Right atrium auricular region (tissue), 2 donors: ENCODE data around the gene JARID2. TPM values are rescaled to one million over a fixed set of nuclear protein-coding genes. Genes with fewer than 3 reads are reported as not detected.
"Not testable (repeated sequence)": the region's sequence is repeated elsewhere in the genome, so short reads cannot be mapped to it uniquely, and the experiment has no call there.

Experiments
- DNase-seq: peaks from one replicate; pipeline ENCODE4 v3.0.0-alpha.2; 2019; ENCODE audit warnings: low spot score
- H3K27ac ChIP-seq, 2 donors: fragments of 200-600 bp; sonication (generic); 1 replicate in 1 of 2; 2 replicates in 1 of 2; pipeline ENCODE4 v1.5.1; 2016 to 2019
- H3K27me3 ChIP-seq, 2 donors: fragments of 200-600 bp; sonication (generic); one replicate each; pipeline versions ENCODE4 v1.5.1 to v1.6.0; 2017 to 2019
- H3K36me3 ChIP-seq: fragments of 200-600 bp; sonication (generic); one replicate; pipeline ENCODE4 v1.5.1; 2016
- H3K4me1 ChIP-seq, 2 donors: fragments of 200-600 bp; sonication (generic); one replicate each; pipeline versions ENCODE4 v1.5.1 to v1.6.0; 2017 to 2019
- H3K4me3 ChIP-seq, 2 donors: fragments of 200-600 bp; sonication (generic); 1 replicate in 1 of 2; 2 replicates in 1 of 2; pipeline ENCODE4 v1.5.1; 2017 to 2019; ENCODE audit warnings: mild to moderate bottlenecking in 1 of 2, moderate library complexity in 1 of 2
- H3K9me3 ChIP-seq, 2 donors: fragments of 200-600 bp; sonication (generic); one replicate each; pipeline ENCODE4 v1.5.1; 2019
- CTCF ChIP-seq, 2 donors: fragments of 200-600 bp; sonication (generic); IDR thresholded peaks; one replicate each; pipeline ENCODE4 v1.5.1; 2019; ENCODE audit warnings: antibody characterized with exemption in 2 of 2
- total RNA-seq, 2 donors: library from RNA; depleted of rRNA; stranded (reverse); fragments of >200 nt; gene quantifications; one replicate each; pipeline ENCODE4 v1.1.0, GENCODE V29; 2016

The JARID2 gene
- total RNA-seq, 2 donors from 2014 or later, result 6.5 to 6.7 TPM

- H3K4me3 ChIP-seq, result no peak overlapping the region
- DNase-seq, result no peak
- no peaks in the 10 kb centered on the region for H3K9me3 ChIP-seq
- no peak for TF ChIP-seq CTCF (IDR thresholded peaks at IDR 0.05)
- H3K27ac ChIP-seq, result no peak overlapping the region
- H3K36me3 ChIP-seq, result no peaks in the 10 kb centered on the region
- peaks cover 0 to 17% of the 10 kb centered on the region in 2 donors for H3K4me1 ChIP-seq
- H3K27me3 ChIP-seq, result no peaks in the 10 kb centered on the region
These were observed 73.8 kb downstream of the JARID2 start for GRCh38 chr6:15319677-15320076.

GRCh38 chr6:15320693-15321092 lies 74.8 kb downstream of the JARID2 start:
- TF ChIP-seq CTCF (IDR thresholded peaks at IDR 0.05), result no peak
- DNase-seq, result no peak
- H3K27ac ChIP-seq, result no peak overlapping the region
- no peak overlapping the region for H3K4me3 ChIP-seq
- no peaks in the 10 kb centered on the region for H3K36me3 ChIP-seq
- H3K27me3 ChIP-seq, result no peaks in the 10 kb centered on the region
- H3K9me3 ChIP-seq, result no peaks in the 10 kb centered on the region
- H3K4me1 ChIP-seq, result peaks cover 0 to 17% of the 10 kb centered on the region in 2 donors

- peaks cover 0 to 29% of the 10 kb centered on the region in 2 donors for H3K4me1 ChIP-seq
These were observed 76.3 kb downstream of the JARID2 start for GRCh38 chr6:15322184-15322583.

GRCh38 chr6:15322781-15323536 lies 77.1 kb downstream of the JARID2 start:
- no peak for DNase-seq
- no peaks in the 10 kb centered on the region for H3K9me3 ChIP-seq
- no peaks in the 10 kb centered on the region for H3K27me3 ChIP-seq
- H3K36me3 ChIP-seq, result no peaks in the 10 kb centered on the region
- no peak overlapping the region for H3K27ac ChIP-seq
- H3K4me3 ChIP-seq, result no peak overlapping the region
- peaks cover 0 to 30% of the 10 kb centered on the region in 2 donors for H3K4me1 ChIP-seq
- TF ChIP-seq CTCF (IDR thresholded peaks at IDR 0.05), result no peak

More at GRCh38 chr6:15322184-15322583, 76.3 kb downstream of the JARID2 start:
- no peaks in the 10 kb centered on the region for H3K27me3 ChIP-seq
- H3K9me3 ChIP-seq, result no peaks in the 10 kb centered on the region
- H3K36me3 ChIP-seq, result no peaks in the 10 kb centered on the region
- H3K4me3 ChIP-seq, result no peak overlapping the region
- DNase-seq, result no peak
- no peak overlapping the region for H3K27ac ChIP-seq
- TF ChIP-seq CTCF (IDR thresholded peaks at IDR 0.05), result no peak

- H3K4me3 ChIP-seq, DNase-seq, H3K9me3 ChIP-seq, H3K27ac ChIP-seq, H3K36me3 ChIP-seq, H3K27me3 ChIP-seq: not testable (repeated sequence)
- peaks cover 0 to 24% of the 10 kb centered on the region in 2 donors for H3K4me1 ChIP-seq
These were observed 77.7 kb downstream of the JARID2 start for GRCh38 chr6:15323611-15324010.

GRCh38 chr6:15324427-15324985 lies 78.6 kb downstream of the JARID2 start:
- TF ChIP-seq CTCF (IDR thresholded peaks at IDR 0.05), result no peak

More at GRCh38 chr6:15324427-15324985, 78.6 kb downstream of the JARID2 start:
- no peaks in the 10 kb centered on the region for H3K36me3 ChIP-seq
- H3K4me3 ChIP-seq, result no peak overlapping the region
- no peak for DNase-seq
- no peaks in the 10 kb centered on the region for H3K9me3 ChIP-seq
- no peaks in the 10 kb centered on the region for H3K27me3 ChIP-seq
- peaks cover 0 to 25% of the 10 kb centered on the region in 2 donors for H3K4me1 ChIP-seq
- no peak overlapping the region for H3K27ac ChIP-seq
